Liver (tissue), 9 donors: Measurements from ENCODE around the gene KIF21A. TPM values are rescaled to one million over a fixed set of nuclear protein-coding genes. Genes with fewer than 3 reads are reported as not detected.

Source experiments
- DNase-seq: peaks from one replicate; pipeline ENCODE4 v3.0.0-alpha.2; 2017; ENCODE audit warnings: low spot score
- H3K27ac ChIP-seq, 2 donors: one replicate each; pipeline ENCODE4 v1.7.0; 2013; ENCODE audit warnings: inconsistent platforms in 2 of 2, low read length in 2 of 2, control low read depth in 1 of 2, low read depth in 1 of 2, mild to moderate bottlenecking in 1 of 2
- H3K27me3 ChIP-seq, 4 donors: one replicate each; pipeline versions ENCODE4 v1.6.1 to v1.7.0; 2013; ENCODE audit warnings: low read length in 3 of 4, inconsistent platforms in 1 of 4, mild to moderate bottlenecking in 1 of 4, moderate library complexity in 1 of 4; ENCODE audit not compliant: control insufficient read depth in 4 of 4, insufficient read depth in 4 of 4
- H3K36me3 ChIP-seq, 4 donors: one replicate each; pipeline versions ENCODE4 v1.6.1 to v1.7.0; 2013; ENCODE audit warnings: low read length in 3 of 4, mild to moderate bottlenecking in 3 of 4, low read depth in 1 of 4, moderate library complexity in 1 of 4; ENCODE audit not compliant: control insufficient read depth in 4 of 4, insufficient read depth in 3 of 4
- H3K4me1 ChIP-seq, 4 donors: one replicate each; pipeline versions ENCODE4 v1.6.1 to v1.7.0; 2013; ENCODE audit warnings: low read length in 3 of 4, mild to moderate bottlenecking in 3 of 4, moderate library complexity in 1 of 4; ENCODE audit not compliant: control insufficient read depth in 4 of 4, insufficient read depth in 4 of 4
- H3K4me3 ChIP-seq, 3 donors: one replicate each; pipeline versions ENCODE4 v1.6.1 to v1.7.0; 2013; ENCODE audit warnings: low read length in 3 of 3, control low read depth in 1 of 3, low read depth in 1 of 3, mild to moderate bottlenecking in 1 of 3
- H3K9ac ChIP-seq, 2 donors: one replicate each; pipeline ENCODE4 v1.7.0; 2013; ENCODE audit warnings: low read length in 2 of 2, mild to moderate bottlenecking in 2 of 2, moderate library complexity in 2 of 2, control low read depth in 1 of 2, low read depth in 1 of 2
- H3K9me3 ChIP-seq, 4 donors: one replicate each; pipeline versions ENCODE4 v1.6.1 to v1.7.0; 2013; ENCODE audit warnings: low read length in 3 of 4; ENCODE audit not compliant: control insufficient read depth in 4 of 4
- CTCF ChIP-seq: fragments of 150-350 bp; IDR thresholded peaks from 2 replicates; pipeline ENCODE4 v1.5.1; 2017; ENCODE audit warnings: improper control_type of control experiment, low read depth, low read length; ENCODE audit not compliant: missing input control
- FOXA1 ChIP-seq: IDR thresholded peaks from 2 replicates; pipeline ENCODE4 v1.6.1; 2016; ENCODE audit warnings: antibody characterized with exemption
- FOXA2 ChIP-seq: IDR thresholded peaks from 2 replicates; pipeline ENCODE4 v1.6.1; 2016; ENCODE audit warnings: antibody characterized with exemption
- GABPA ChIP-seq, 2 donors: IDR thresholded peaks in 1 of 2; conservative IDR thresholded peaks in 1 of 2; 2 replicates each; pipeline ENCODE4 v1.6.1; 2016; ENCODE audit warnings: antibody characterized with exemption in 2 of 2, mild to moderate bottlenecking in 1 of 2, moderate library complexity in 1 of 2
- HNF4G ChIP-seq: IDR thresholded peaks from 2 replicates; pipeline ENCODE4 v1.6.1; 2016; ENCODE audit warnings: antibody characterized with exemption
- JUND ChIP-seq, 2 donors: IDR thresholded peaks; 2 replicates each; pipeline ENCODE4 v1.6.1; 2016; ENCODE audit warnings: antibody characterized with exemption in 2 of 2
- RAD21 ChIP-seq, 2 donors: IDR thresholded peaks; 2 replicates each; pipeline ENCODE4 v1.6.1; 2016; ENCODE audit warnings: antibody characterized with exemption in 2 of 2, mild to moderate bottlenecking in 2 of 2
- REST ChIP-seq: IDR thresholded peaks from 2 replicates; pipeline ENCODE4 v1.6.1; 2016; ENCODE audit warnings: antibody characterized with exemption, mild to moderate bottlenecking
- SP1 ChIP-seq: IDR thresholded peaks from 2 replicates; pipeline ENCODE4 v1.6.1; 2018; ENCODE audit warnings: antibody characterized with exemption, mild to moderate bottlenecking
- TAF1 ChIP-seq: conservative IDR thresholded peaks from 2 replicates; pipeline ENCODE4 v1.6.1; 2016; ENCODE audit warnings: antibody characterized with exemption, mild to moderate bottlenecking
- YY1 ChIP-seq: IDR thresholded peaks from 2 replicates; pipeline ENCODE4 v1.6.1; 2016; ENCODE audit warnings: antibody characterized with exemption, mild to moderate bottlenecking
- WGBS: extraction: QIAGEN DNeasy Blood & Tissue Kit; methylation state at CpG from one replicate; pipeline ENCODE4 v1.1.7; 2013; 5-methylcytosine and 5-hydroxymethylcytosine counted together
- polyA plus RNA-seq, 2 donors: library from polyadenylated mRNA; stranded (reverse) in 1 of 2; unstranded in 1 of 2; fragments of 200-250 nt in 1 of 2; fragments of >200 nt in 1 of 2; fragmentation: Nextera tagmentation in 1 of 2; extraction: Ambion mirVana in 1 of 2; gene quantifications; one replicate each; pipeline versions ENCODE4 v1.2.1 to v1.2.3, GENCODE V29; 2013 to 2015
- total RNA-seq, 2 donors: library from RNA; depleted of rRNA; stranded (reverse); fragments of >200 nt; gene quantifications; one replicate each; pipeline ENCODE4 v1.2.3, GENCODE V29; 2014
- TF ChIP-seq, protein P1 (sequence below): IDR thresholded peaks from 2 replicates; pipeline ENCODE4 v1.6.1; 2016; ENCODE audit warnings: antibody characterized with exemption
- TF ChIP-seq, protein P2 (sequence below): IDR thresholded peaks from 2 replicates; pipeline ENCODE4 v1.6.1; 2016; ENCODE audit warnings: antibody characterized with exemption
- donor health status: healthy.
- donor health status: healthy.
- donor health status: healthy.
- donor health status: healthy.
- donor health status: healthy.

The KIF21A gene
- total and polyA plus RNA-seq, 4 donors: 9.1 to 47.4 (median 21.0) TPM

DNA sequence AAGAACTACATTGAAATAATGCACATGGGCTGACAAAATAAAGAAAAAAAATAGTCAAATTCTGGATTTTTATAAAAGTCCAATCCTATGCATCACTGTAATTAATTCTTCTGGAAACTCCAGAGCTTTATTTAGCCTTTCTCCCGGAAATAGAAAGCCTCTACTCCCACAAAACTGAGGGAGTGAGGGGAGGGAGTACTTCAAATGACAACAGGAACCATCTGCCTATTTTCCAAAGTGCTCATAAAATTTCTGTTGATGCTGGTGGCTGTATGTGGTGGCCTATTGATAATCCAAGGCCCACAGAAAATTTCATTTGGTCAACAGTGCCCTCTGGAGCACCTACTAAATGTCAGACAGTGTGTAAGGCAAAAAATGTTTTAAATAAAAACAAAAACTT lies 64.6 kb downstream of the KIF21A start:
- H3K27ac ChIP-seq: no peak overlapping the region
- no peaks in the 10 kb centered on the region for H3K9me3 ChIP-seq
- no peak overlapping the region for H3K9ac ChIP-seq
- no peaks in the 10 kb centered on the region for H3K4me1 ChIP-seq
- DNase-seq: no peak
- TF ChIP-seq FOXA2 (no peak), HNF4G (no peak), FOXA1 (no peak), RAD21 (IDR thresholded peaks at IDR 0.05) (peak in 1 of 2 donors; percentile 11), TAF1 (no peak)
- no peak overlapping the region for H3K4me3 ChIP-seq
- no peaks in the 10 kb centered on the region for H3K36me3 ChIP-seq
- H3K27me3 ChIP-seq: no peaks in the 10 kb centered on the region
- WGBS: 77% methylated on average over 1 of the region's 1 CpG

DNA sequence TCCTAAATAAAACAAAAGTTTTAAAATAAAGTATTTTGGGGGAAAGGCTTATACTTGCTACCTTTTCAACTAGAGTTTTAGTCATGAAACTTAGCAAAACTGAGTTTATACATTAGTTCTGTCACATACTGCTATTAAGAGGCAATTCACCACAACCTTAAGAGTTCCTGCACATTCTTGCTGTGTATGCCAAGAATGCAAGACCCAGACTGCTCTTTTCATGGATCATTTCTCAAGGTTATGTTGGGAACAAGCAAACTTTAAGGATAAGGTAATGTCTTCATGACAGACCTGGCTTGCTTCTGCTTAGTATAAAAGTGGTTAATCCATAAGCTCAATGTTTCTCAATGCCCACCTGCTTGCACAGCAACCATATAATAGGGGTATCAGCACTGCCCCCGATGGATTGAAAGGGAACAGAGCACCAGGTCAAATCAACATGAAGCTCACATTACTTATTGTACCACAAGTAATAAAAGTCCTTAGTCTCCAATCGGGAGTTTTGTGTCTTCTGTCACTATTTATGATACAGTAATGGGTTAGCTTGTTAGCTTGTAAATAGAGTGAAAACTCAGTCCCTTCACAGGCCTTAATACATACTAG lies 67.6 kb downstream of the KIF21A start:
- Histone ChIP-seq H3K4me1 (no peaks in the 10 kb centered on the region), H3K9ac (no peak overlapping the region), H3K36me3 (no peaks in the 10 kb centered on the region), H3K9me3 (no peaks in the 10 kb centered on the region), H3K27me3 (no peaks in the 10 kb centered on the region), H3K4me3 (no peak overlapping the region), H3K27ac (no peak overlapping the region)
- TF ChIP-seq HNF4G (no peak), FOXA2 (no peak), YY1 (no peak), TAF1 (no peak), FOXA1 (no peak), JUND (IDR thresholded peaks at IDR 0.05) (no peak), SP1 (no peak), RAD21 (IDR thresholded peaks at IDR 0.05) (no peak)
- TF ChIP-seq, protein P1, sequence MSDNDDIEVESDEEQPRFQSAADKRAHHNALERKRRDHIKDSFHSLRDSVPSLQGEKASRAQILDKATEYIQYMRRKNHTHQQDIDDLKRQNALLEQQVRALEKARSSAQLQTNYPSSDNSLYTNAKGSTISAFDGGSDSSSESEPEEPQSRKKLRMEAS: no peak
- WGBS: 88% methylated on average over 2 of the region's 2 CpGs
- no peak for DNase-seq

GRCh38 chr12:39372929-39373328 lies 70.0 kb downstream of the KIF21A start:
- no peak overlapping the region for H3K9ac ChIP-seq
- no peak overlapping the region for H3K4me3 ChIP-seq
- DNase-seq: no peak
- peaks cover 0 to 5% (median 3%) of the 10 kb centered on the region in 4 donors for H3K4me1 ChIP-seq
- H3K36me3 ChIP-seq: no peaks in the 10 kb centered on the region
- TF ChIP-seq, protein P2, sequence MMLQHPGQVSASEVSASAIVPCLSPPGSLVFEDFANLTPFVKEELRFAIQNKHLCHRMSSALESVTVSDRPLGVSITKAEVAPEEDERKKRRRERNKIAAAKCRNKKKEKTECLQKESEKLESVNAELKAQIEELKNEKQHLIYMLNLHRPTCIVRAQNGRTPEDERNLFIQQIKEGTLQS: no peak
- no peak for TF ChIP-seq CTCF
- no peak for TF ChIP-seq REST
- TF ChIP-seq SP1: no peak
- TF ChIP-seq YY1: no peak
- no peak for TF ChIP-seq GABPA (IDR thresholded peaks at IDR 0.05 in 1 of 2, conservative IDR thresholded peaks at IDR 0.05 in 1 of 2)
- H3K27ac ChIP-seq: no peak overlapping the region
- 86% methylated on average over 2 of the region's 2 CpGs for WGBS
- H3K27me3 ChIP-seq: no peaks in the 10 kb centered on the region
- H3K9me3 ChIP-seq: no peaks in the 10 kb centered on the region
